Fibroblast of mammary gland (primary cell): ENCODE data around the gene GPR157.
"Not testable (repeated sequence)": the region's sequence is repeated elsewhere in the genome, so short reads cannot be mapped to it uniquely, and the experiment has no call there.

Experiments
- DNase-seq: peaks from one replicate; pipeline ENCODE4 v3.0.0-alpha.2; 2010; ENCODE audit warnings: low read depth
- H3K4me3 ChIP-seq: 2 replicates; pipeline ENCODE4 v1.5.1; 2011; ENCODE audit warnings: low read depth, mild to moderate bottlenecking, low read length, moderate library complexity; ENCODE audit not compliant: control insufficient read depth
- TF ChIP-seq, protein P1 (sequence below): conservative IDR thresholded peaks from 2 replicates; pipeline ENCODE4 v1.5.1; 2011; ENCODE audit warnings: low read depth, low read length, inconsistent platforms; ENCODE audit not compliant: control insufficient read depth, insufficient read depth

GPR157 gene

DNA sequence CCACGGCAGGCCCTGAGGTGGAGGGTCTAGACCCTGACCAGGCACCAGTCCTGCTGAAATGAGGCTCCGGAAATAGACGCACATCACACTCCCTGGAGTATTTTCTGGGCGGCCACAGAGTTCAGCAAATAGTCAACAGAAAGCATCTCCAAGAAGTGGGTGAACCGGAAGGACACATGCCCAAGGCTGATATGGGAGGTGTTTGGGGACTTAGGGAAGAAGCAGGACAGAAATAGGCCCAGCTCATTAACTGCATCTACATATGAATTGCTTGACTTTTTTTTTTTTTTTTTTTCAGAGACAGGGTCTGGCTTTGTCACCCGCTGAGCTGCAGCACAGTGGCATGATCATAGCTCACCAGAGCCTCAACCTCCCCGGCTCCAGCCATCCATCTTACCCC, 36.5 kb upstream of the GPR157 start:
- H3K4me3 ChIP-seq = no peak overlapping the region
- TF ChIP-seq, protein P1, sequence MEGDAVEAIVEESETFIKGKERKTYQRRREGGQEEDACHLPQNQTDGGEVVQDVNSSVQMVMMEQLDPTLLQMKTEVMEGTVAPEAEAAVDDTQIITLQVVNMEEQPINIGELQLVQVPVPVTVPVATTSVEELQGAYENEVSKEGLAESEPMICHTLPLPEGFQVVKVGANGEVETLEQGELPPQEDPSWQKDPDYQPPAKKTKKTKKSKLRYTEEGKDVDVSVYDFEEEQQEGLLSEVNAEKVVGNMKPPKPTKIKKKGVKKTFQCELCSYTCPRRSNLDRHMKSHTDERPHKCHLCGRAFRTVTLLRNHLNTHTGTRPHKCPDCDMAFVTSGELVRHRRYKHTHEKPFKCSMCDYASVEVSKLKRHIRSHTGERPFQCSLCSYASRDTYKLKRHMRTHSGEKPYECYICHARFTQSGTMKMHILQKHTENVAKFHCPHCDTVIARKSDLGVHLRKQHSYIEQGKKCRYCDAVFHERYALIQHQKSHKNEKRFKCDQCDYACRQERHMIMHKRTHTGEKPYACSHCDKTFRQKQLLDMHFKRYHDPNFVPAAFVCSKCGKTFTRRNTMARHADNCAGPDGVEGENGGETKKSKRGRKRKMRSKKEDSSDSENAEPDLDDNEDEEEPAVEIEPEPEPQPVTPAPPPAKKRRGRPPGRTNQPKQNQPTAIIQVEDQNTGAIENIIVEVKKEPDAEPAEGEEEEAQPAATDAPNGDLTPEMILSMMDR = no peak
- DNase-seq = no peak

DNA sequence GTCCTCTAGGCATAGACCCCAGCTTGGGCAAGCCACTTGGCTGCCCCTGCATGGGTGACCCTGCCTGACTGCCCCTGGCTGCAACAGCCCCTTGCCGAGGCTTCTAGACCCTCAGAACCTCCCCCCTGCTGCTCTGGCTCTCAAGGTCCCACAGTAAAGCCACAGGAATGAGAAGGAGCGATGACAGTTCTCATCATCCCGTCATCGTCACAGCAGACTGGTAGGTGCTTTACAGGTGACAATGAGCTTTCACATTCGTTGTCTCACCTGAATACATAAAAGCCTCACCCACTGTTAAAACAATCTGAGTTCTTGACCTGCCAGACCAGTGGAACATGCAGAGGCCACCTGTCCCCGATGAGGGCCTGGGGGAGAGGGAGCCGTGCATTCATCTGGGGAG, 36.0 kb upstream of the GPR157 start:
- no peak overlapping the region for H3K4me3 ChIP-seq
- TF ChIP-seq, protein P1 = no peak
- DNase-seq = no peak

GRCh38 chr1:9164532-9164900, 35.6 kb upstream of the GPR157 start:
- DNase-seq = peak; percentile 64
- TF ChIP-seq, protein P1 = no peak
- no peak overlapping the region for H3K4me3 ChIP-seq

GRCh38 chr1:9161963-9162362, 33.1 kb upstream of the GPR157 start:
- no peak overlapping the region for H3K4me3 ChIP-seq
- TF ChIP-seq, protein P1 = no peak
- no peak for DNase-seq

- no peak for DNase-seq
- H3K4me3 ChIP-seq = no peak overlapping the region
- TF ChIP-seq, protein P1 = no peak
Observed at GRCh38 chr1:9161342-9161741, 32.4 kb upstream of the GPR157 start.

GRCh38 chr1:9160079-9160717, 31.3 kb upstream of the GPR157 start:
- no peak overlapping the region for H3K4me3 ChIP-seq
- TF ChIP-seq, protein P1 = no peak
- DNase-seq = no peak

DNA sequence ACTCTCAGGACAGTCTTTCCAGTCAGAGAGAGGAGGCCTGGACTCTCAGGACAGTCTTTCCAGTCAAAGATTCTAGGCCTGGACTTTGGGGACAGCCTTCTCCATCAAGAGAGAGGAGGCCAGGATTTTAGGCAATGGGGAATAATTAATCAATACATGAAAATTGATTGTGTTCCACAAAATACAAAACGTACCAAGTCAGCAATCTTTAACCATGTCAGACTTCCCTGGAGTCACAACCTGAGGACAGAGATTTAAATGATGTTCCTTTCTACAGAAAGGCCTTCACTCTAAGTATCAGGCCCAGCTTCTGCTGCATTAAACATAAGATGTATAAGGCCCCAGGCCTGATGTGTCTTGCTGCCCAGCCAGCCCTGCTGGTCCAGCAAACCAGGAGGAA, 27.0 kb upstream of the GPR157 start:
- no peak overlapping the region for H3K4me3 ChIP-seq
- TF ChIP-seq, protein P1 = no peak
- DNase-seq = no peak

DNA sequence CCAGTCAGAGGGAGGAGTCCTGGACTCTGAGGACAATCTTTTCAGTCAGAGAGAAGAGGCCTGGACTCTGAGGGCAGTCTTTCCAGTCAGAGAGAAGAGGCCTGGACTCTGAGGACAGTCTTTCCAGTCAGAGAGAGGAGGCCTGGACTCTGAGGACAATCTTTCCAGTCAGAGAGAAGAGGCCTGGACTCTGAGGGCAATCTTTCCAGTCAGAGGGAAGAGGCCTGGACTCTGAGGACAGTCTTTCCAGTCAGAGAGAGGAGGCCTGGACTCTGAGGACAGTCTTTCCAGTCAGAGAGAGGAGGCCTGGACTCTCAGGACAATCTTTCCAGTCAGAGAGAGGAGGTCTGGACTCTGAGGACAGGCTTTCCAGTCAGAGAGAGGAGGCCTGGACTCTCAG, 26.5 kb upstream of the GPR157 start:
- not testable (repeated sequence) for H3K4me3 ChIP-seq, DNase-seq
